Skeletal muscle satellite cell (primary cell): ENCODE data around the gene FSIP1.

ENCODE experiments used
- H3K27me3 ChIP-seq: 2 replicates; pipeline ENCODE4 v1.7.0; 2013; ENCODE audit warnings: low read length; ENCODE audit not compliant: control insufficient read depth, insufficient read depth
- H3K36me3 ChIP-seq: 2 replicates; pipeline ENCODE4 v1.7.0; 2013; ENCODE audit warnings: mild to moderate bottlenecking, control low read depth, low read length; ENCODE audit not compliant: insufficient read depth
- H3K4me1 ChIP-seq: 2 replicates; pipeline ENCODE4 v1.7.0; 2013; ENCODE audit warnings: low read length; ENCODE audit not compliant: control insufficient read depth, insufficient read depth
- H3K4me2 ChIP-seq: 2 replicates; pipeline ENCODE4 v1.7.0; 2013; ENCODE audit warnings: mild to moderate bottlenecking, low read length
- H3K4me3 ChIP-seq: 2 replicates; pipeline ENCODE4 v1.7.0; 2013; ENCODE audit warnings: low read length
- H3K9ac ChIP-seq: 2 replicates; pipeline ENCODE4 v1.7.0; 2013; ENCODE audit warnings: mild to moderate bottlenecking, low read depth, low read length, moderate library complexity
- H3K9me3 ChIP-seq: replicated peaks from 2 replicates; pipeline ENCODE4 v1.7.0; 2013; ENCODE audit warnings: mild to moderate bottlenecking, control low read depth, low read length

FSIP1 gene

DNA sequence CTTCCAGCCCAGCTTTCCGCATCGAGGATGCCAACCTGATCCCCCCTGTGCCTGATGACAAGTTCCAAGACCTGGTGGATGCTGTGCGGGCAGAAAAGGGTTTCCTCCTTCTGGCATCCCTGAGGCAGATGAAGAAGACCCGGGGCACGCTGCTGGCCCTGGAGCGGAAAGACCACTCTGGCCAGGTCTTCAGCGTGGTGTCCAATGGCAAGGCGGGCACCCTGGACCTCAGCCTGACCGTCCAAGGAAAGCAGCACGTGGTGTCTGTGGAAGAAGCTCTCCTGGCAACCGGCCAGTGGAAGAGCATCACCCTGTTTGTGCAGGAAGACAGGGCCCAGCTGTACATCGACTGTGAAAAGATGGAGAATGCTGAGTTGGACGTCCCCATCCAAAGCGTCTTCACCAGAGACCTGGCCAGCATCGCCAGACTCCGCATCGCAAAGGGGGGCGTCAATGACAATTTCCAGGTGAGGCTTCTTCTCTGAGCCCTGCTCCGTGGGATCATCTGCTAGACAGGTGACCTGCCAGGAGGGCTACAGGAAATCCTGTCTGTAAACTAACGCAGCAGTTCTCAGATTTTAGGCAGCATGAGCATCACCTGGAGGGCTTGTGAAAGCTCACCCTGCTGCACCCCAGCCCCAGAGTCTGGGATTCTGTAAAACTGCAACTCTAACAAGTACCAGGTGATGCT lies 200.2 kb downstream of the FSIP1 start:
- Histone ChIP-seq H3K9ac (peak overlapping the region; percentile 83), H3K36me3 (peaks cover 52% of the 10 kb centered on the region), H3K4me1 (peaks cover 43% of the 10 kb centered on the region)

GRCh38 chr15:39581793-39582285 lies 200.8 kb downstream of the FSIP1 start:
- Histone ChIP-seq H3K4me1 (peaks cover 43% of the 10 kb centered on the region), H3K4me3 (peak overlapping the region; percentile 83), H3K9me3 (no peaks in the 10 kb centered on the region), H3K4me2 (peak overlapping the region; percentile 82), H3K36me3 (peaks cover 46% of the 10 kb centered on the region), H3K9ac (peak overlapping the region; percentile 83), H3K27me3 (no peaks in the 10 kb centered on the region)

More for the DNA sequence above, 200.2 kb downstream of the FSIP1 start:
- no peaks in the 10 kb centered on the region for H3K27me3 ChIP-seq
- peak overlapping the region; percentile 82 for H3K4me2 ChIP-seq
- peak overlapping the region; percentile 83 for H3K4me3 ChIP-seq
- H3K9me3 ChIP-seq, result no peaks in the 10 kb centered on the region

DNA sequence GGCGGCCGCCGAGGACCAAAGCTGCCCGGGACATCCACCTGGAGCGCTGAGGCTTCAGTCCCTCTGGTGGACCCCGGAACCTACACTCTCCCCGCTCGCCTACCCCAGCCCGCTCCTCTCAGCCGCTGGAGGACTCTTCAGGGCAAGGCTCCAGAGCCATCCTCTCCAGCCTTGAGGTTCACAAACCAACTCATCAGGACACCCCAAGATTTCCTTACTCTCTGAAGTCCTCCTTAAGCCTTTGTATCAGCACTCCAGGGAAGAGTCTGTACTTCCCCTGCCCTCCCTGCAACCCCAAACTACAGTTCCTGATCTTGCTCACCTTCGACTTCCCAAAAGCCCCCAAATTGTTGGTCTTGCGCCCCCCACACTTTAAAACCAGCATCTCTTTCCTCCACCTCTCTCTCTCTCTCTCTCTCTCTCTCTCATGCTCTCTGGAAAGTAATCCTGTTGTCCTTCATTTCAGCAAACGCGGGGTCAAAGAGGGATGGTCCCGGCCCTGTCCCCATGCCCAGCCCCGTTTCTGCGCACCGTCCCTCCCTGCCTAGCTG lies 201.3 kb downstream of the FSIP1 start:
- peak overlapping the region; percentile 83 for H3K9ac ChIP-seq

DNA sequence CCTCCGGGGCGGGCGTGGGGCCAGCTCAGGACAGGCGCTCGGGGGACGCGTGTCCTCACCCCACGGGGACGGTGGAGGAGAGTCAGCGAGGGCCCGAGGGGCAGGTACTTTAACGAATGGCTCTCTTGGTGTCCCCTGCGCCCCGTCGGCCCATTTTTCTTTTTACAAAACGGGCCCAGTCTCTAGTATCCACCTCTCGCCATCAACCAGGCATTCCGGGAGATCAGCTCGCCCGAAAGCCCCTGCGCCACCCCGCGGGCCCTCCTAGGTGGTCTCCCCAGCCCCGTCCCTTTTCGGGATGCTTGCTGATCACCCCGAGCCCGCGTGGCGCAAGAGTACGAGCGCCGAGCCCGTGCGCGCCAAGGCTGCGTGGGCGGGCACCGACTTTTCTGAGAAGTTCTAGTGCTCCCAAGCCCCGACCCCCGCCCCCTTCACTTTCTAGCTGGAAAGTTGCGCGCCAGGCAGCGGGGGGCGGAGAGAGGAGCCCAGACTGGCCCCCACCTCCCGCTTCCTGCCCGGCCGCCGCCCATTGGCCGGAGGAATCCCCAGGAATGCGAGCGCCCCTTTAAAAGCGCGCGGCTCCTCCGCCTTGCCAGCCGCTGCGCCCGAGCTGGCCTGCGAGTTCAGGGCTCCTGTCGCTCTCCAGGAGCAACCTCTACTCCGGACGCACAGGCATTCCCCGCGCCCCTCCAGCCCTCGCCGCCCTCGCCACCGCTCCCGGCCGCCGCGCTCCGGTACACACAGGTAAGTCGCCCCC lies 202.0 kb downstream of the FSIP1 start, which contains the start of gene THBS1:
Gene THBS1 (plus strand): TSS at position 595 of the 757 bp plus-strand sequence. CDS start 779 bp downstream, outside the sequence.
- H3K36me3 ChIP-seq, result peaks cover 35% of the 10 kb centered on the region
- H3K4me3 ChIP-seq, result peak within 1 kb of the TSS; percentile 83
- H3K9ac ChIP-seq, result peak within 1 kb of the TSS; percentile 83
- H3K4me1 ChIP-seq, result peaks cover 36% of the 10 kb centered on the region
- H3K9me3 ChIP-seq, result no peaks in the 10 kb centered on the region
- H3K27me3 ChIP-seq, result no peaks in the 10 kb centered on the region
- H3K4me2 ChIP-seq, result peak within 1 kb of the TSS; percentile 82

More for the DNA sequence above, 201.3 kb downstream of the FSIP1 start:
- H3K9me3 ChIP-seq, result no peaks in the 10 kb centered on the region
- H3K4me3 ChIP-seq, result peak overlapping the region; percentile 83
- H3K27me3 ChIP-seq, result no peaks in the 10 kb centered on the region
- H3K36me3 ChIP-seq, result peaks cover 41% of the 10 kb centered on the region
- peaks cover 42% of the 10 kb centered on the region for H3K4me1 ChIP-seq
- peak overlapping the region; percentile 82 for H3K4me2 ChIP-seq

DNA sequence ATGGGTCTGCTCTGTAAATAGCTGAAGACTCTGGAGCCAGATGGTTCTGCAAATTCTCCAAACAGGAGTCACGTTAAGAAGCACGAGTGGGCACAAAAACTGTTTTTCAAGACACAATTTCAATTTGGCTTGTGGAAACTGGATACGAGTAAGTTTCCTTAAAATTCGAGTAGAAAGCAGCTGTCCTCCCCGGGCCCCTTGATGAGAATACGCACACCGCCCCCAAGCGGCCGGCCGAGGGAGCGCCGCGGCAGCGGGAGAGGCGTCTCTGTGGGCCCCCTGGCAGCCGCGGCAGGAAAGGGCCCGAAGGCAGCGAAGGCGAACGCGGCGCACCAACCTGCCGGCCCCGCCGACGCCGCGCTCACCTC lies 202.5 kb downstream of the FSIP1 start:
- Histone ChIP-seq H3K27me3 (no peaks in the 10 kb centered on the region), H3K36me3 (peaks cover 29% of the 10 kb centered on the region), H3K9ac (peak overlapping the region; percentile 83), H3K4me3 (peak overlapping the region; percentile 83), H3K9me3 (no peaks in the 10 kb centered on the region), H3K4me1 (peaks cover 30% of the 10 kb centered on the region), H3K4me2 (peak overlapping the region; percentile 82)

- Histone ChIP-seq H3K9ac (peak overlapping the region; percentile 83), H3K4me3 (peak overlapping the region; percentile 83)
These were observed 203.0 kb downstream of the FSIP1 start for GRCh38 chr15:39579487-39580116.

GRCh38 chr15:39578851-39579486 lies 203.7 kb downstream of the FSIP1 start:
- peak overlapping the region; percentile 83 for H3K4me3 ChIP-seq
- H3K27me3 ChIP-seq, result no peaks in the 10 kb centered on the region
- peaks cover 18% of the 10 kb centered on the region for H3K36me3 ChIP-seq
- H3K4me2 ChIP-seq, result peak overlapping the region; percentile 82
- H3K9ac ChIP-seq, result peak overlapping the region; percentile 83
- H3K9me3 ChIP-seq, result no peaks in the 10 kb centered on the region
- H3K4me1 ChIP-seq, result peaks cover 23% of the 10 kb centered on the region

More at GRCh38 chr15:39579487-39580116, 203.0 kb downstream of the FSIP1 start:
- Histone ChIP-seq H3K4me1 (peaks cover 29% of the 10 kb centered on the region), H3K27me3 (no peaks in the 10 kb centered on the region), H3K9me3 (no peaks in the 10 kb centered on the region), H3K4me2 (peak overlapping the region; percentile 82), H3K36me3 (peaks cover 24% of the 10 kb centered on the region)

- no peak overlapping the region for H3K4me3 ChIP-seq
- no peak overlapping the region for H3K4me2 ChIP-seq
- no peaks in the 10 kb centered on the region for H3K27me3 ChIP-seq
These were observed 207.5 kb downstream of the FSIP1 start for GRCh38 chr15:39575180-39575579.

GRCh38 chr15:39574427-39574826 lies 208.2 kb downstream of the FSIP1 start:
- Histone ChIP-seq H3K9ac (no peak overlapping the region), H3K4me3 (no peak overlapping the region), H3K9me3 (no peaks in the 10 kb centered on the region), H3K27me3 (no peaks in the 10 kb centered on the region), H3K4me2 (no peak overlapping the region), H3K36me3 (no peaks in the 10 kb centered on the region), H3K4me1 (peaks cover 13% of the 10 kb centered on the region)

More at GRCh38 chr15:39575180-39575579, 207.5 kb downstream of the FSIP1 start:
- Histone ChIP-seq H3K9ac (no peak overlapping the region), H3K4me1 (peaks cover 16% of the 10 kb centered on the region), H3K9me3 (no peaks in the 10 kb centered on the region), H3K36me3 (no peaks in the 10 kb centered on the region)

GRCh38 chr15:39573844-39574243 lies 208.8 kb downstream of the FSIP1 start:
- H3K4me1 ChIP-seq, result peaks cover 7% of the 10 kb centered on the region
- H3K27me3 ChIP-seq, result no peaks in the 10 kb centered on the region
- H3K36me3 ChIP-seq, result no peaks in the 10 kb centered on the region
- H3K9me3 ChIP-seq, result no peaks in the 10 kb centered on the region
- no peak overlapping the region for H3K4me3 ChIP-seq
- H3K4me2 ChIP-seq, result no peak overlapping the region
- no peak overlapping the region for H3K9ac ChIP-seq
